Skeletal muscle satellite cell (primary cell): ENCODE data around the gene IFT88.

Experiments used
- H3K27me3 ChIP-seq: 2 replicates; pipeline ENCODE4 v1.7.0; 2013; ENCODE audit warnings: low read length; ENCODE audit not compliant: control insufficient read depth, insufficient read depth
- H3K36me3 ChIP-seq: 2 replicates; pipeline ENCODE4 v1.7.0; 2013; ENCODE audit warnings: mild to moderate bottlenecking, control low read depth, low read length; ENCODE audit not compliant: insufficient read depth
- H3K4me1 ChIP-seq: 2 replicates; pipeline ENCODE4 v1.7.0; 2013; ENCODE audit warnings: low read length; ENCODE audit not compliant: control insufficient read depth, insufficient read depth
- H3K4me2 ChIP-seq: 2 replicates; pipeline ENCODE4 v1.7.0; 2013; ENCODE audit warnings: mild to moderate bottlenecking, low read length
- H3K4me3 ChIP-seq: 2 replicates; pipeline ENCODE4 v1.7.0; 2013; ENCODE audit warnings: low read length
- H3K9ac ChIP-seq: 2 replicates; pipeline ENCODE4 v1.7.0; 2013; ENCODE audit warnings: mild to moderate bottlenecking, low read depth, low read length, moderate library complexity
- H3K9me3 ChIP-seq: replicated peaks from 2 replicates; pipeline ENCODE4 v1.7.0; 2013; ENCODE audit warnings: mild to moderate bottlenecking, control low read depth, low read length
- small RNA-seq: library from RNA; depleted of rRNA; stranded (forward); fragments of <200 nt; gene quantifications from one replicate; pipeline ENCODE3, GENCODE V24; 2012

The IFT88 gene

DNA sequence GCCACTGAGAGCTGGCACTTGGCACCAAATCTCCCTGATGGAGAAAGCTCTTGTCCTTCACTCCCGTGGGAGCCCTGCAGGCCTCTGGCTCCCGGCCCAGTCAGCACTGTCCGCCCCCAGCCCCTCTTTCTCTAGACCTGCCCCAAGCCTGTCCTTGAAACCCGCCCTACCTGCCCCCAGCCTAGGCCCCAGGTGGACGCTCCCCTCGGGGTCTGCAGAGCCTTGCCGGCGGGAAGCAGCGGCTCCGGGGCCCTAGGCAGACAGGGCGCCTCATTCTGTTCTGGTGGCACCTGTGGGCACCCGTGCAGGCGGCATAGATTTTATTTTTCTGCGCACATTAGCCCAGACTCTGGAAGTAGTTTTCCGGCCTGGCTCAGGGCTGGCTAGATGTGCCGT is 154.1 kb downstream of the IFT88 start:
- H3K36me3 ChIP-seq, result no peaks in the 10 kb centered on the region

DNA sequence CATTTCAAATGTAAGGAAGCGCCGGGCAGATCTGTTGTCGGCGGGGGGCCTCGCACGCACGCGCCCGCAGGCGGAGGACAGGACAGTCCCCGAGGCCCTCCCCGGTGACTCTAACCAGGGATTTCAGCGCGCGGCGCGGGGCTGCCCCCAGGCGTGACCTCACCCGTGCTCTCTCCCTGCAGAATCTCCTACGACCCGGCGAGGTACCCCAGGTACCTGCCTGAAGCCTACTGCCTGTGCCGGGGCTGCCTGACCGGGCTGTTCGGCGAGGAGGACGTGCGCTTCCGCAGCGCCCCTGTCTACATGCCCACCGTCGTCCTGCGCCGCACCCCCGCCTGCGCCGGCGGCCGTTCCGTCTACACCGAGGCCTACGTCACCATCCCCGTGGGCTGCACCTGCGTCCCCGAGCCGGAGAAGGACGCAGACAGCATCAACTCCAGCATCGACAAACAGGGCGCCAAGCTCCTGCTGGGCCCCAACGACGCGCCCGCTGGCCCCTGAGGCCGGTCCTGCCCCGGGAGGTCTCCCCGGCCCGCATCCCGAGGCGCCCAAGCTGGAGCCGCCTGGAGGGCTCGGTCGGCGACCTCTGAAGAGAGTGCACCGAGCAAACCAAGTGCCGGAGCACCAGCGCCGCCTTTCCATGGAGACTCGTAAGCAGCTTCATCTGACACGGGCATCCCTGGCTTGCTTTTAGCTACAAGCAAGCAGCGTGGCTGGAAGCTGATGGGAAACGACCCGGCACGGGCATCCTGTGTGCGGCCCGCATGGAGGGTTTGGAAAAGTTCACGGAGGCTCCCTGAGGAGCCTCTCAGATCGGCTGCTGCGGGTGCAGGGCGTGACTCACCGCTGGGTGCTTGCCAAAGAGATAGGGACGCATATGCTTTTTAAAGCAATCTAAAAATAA is 154.7 kb downstream of the IFT88 start:
- Histone ChIP-seq H3K36me3 (no peaks in the 10 kb centered on the region), H3K9me3 (no peaks in the 10 kb centered on the region), H3K4me3 (peak overlapping the region; percentile 16), H3K9ac (no peak overlapping the region), H3K4me2 (peak overlapping the region; percentile 77), H3K4me1 (peaks cover 12% of the 10 kb centered on the region), H3K27me3 (peaks cover 4% of the 10 kb centered on the region)

More for the DNA sequence above, 154.1 kb downstream of the IFT88 start:
- Histone ChIP-seq H3K27me3 (peaks cover 7% of the 10 kb centered on the region), H3K9me3 (no peaks in the 10 kb centered on the region), H3K9ac (no peak overlapping the region), H3K4me1 (peaks cover 14% of the 10 kb centered on the region), H3K4me2 (no peak overlapping the region), H3K4me3 (no peak overlapping the region)

DNA sequence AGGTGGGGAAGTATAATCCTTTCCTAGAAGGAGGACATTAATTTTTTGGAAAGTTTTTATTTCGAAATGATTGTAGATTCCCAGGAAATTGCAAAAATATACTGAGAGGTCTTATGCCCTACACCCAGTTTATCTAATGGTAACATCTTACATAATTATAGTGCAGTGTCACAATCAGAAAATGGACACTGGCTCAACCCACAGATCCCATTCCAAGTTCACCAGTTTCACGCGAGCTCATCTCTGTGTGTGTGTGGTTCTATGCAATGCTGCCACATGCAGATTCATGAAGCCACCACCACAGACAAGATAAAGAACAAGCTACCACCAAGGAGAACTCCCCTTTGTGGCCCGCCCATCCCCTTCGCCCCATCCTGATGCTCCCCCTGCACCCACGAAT is 160.9 kb downstream of the IFT88 start:
- Histone ChIP-seq H3K9ac (no peak overlapping the region), H3K4me2 (no peak overlapping the region), H3K9me3 (no peaks in the 10 kb centered on the region), H3K4me3 (no peak overlapping the region), H3K27me3 (no peaks in the 10 kb centered on the region), H3K36me3 (no peaks in the 10 kb centered on the region), H3K4me1 (peaks cover 6% of the 10 kb centered on the region)

GRCh38 chr13:20728579-20729311 is 161.8 kb downstream of the IFT88 start:
- Histone ChIP-seq H3K4me1 (peaks cover 6% of the 10 kb centered on the region), H3K36me3 (no peaks in the 10 kb centered on the region), H3K4me2 (peak overlapping the region; percentile 1), H3K4me3 (no peak overlapping the region), H3K9me3 (no peaks in the 10 kb centered on the region), H3K9ac (no peak overlapping the region), H3K27me3 (no peaks in the 10 kb centered on the region)

DNA sequence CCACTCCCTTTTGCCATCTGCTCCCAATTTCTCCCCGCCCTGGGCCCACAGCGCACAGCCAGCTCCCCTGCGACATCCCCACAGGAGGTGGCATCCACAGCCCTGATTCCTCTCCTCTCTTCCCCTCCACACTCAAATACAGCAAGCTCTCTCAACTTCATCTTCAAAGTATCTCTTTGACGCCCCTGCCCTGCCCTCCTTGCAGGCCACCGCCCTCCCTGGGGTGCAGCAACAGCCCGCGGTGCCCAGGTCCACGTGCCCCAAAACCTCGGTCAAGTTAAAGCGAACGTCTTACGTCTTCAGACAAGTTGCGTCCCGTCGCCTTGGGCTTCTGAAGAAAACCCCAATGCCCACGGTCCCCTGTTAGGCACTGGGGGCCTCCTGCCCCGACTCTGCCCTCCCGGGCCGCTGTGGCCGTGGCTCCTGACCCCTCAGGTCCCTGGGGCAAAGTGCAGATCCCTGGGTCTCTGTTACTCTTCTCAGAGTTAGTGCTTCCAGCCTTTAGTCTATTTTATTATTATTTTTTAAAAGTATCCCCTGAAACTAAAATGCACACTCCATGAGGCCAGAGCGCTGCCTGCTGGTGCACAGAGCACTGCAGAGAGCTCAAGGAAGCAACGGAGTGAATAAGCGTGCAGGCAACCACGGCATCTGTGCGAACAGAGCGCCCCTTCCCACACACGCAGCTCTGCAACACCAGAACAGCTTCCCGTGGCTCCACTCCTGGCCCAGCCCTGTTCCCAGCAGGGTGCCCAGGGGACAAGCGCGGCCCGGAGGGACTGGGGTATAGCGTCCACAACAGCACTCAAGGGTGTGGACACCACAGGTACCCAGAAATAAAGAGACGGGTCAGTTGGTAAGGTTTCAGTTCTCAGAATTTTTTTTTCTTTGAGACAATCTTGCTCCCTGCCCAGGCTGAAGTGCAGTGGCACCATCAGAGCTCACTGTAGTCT is 163.0 kb downstream of the IFT88 start:
- Histone ChIP-seq H3K27me3 (no peaks in the 10 kb centered on the region), H3K4me2 (no peak overlapping the region), H3K36me3 (no peaks in the 10 kb centered on the region), H3K4me1 (peaks cover 6% of the 10 kb centered on the region), H3K4me3 (no peak overlapping the region), H3K9ac (no peak overlapping the region), H3K9me3 (no peaks in the 10 kb centered on the region)

DNA sequence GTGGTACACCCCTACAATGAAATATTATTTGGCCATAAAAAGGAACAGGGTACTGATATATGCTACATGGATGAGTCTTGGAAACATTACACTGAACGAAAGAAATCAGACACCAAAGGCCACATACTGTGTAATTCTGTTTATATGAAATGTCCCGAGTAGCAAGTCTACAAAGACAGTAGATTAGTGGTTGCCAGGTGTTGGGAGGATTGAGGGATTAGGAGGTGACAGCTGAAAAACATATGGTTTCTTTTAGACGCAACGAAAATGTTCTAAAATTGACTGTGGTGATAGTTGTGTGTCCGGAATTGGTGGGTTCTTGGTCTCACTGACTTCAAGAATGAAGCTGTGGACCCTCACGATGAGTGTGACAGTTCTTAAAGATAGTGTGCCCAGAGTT is 171.7 kb downstream of the IFT88 start:
- H3K4me3 ChIP-seq, result no peak overlapping the region
- H3K36me3 ChIP-seq, result no peaks in the 10 kb centered on the region
- no peaks in the 10 kb centered on the region for H3K9me3 ChIP-seq
- H3K4me1 ChIP-seq, result no peaks in the 10 kb centered on the region
- no peak overlapping the region for H3K4me2 ChIP-seq
- H3K9ac ChIP-seq, result no peak overlapping the region
- no peaks in the 10 kb centered on the region for H3K27me3 ChIP-seq

- Histone ChIP-seq H3K36me3 (no peaks in the 10 kb centered on the region), H3K4me1 (no peaks in the 10 kb centered on the region), H3K27me3 (no peaks in the 10 kb centered on the region), H3K9me3 (no peaks in the 10 kb centered on the region), H3K4me3 (no peak overlapping the region), H3K9ac (no peak overlapping the region), H3K4me2 (no peak overlapping the region)
Measured at GRCh38 chr13:20740021-20740420, 173.1 kb downstream of the IFT88 start.

Small RNA genes within 50 kb of the gene (small RNA-seq; reads per million reads assigned to genes)
- gene RNU2-7P, result 3.8 reads per million, percentile 82 among the genes with 10 or more reads in this experiment
